Peyer's patch (tissue), 4 donors: ENCODE data around the gene CCNYL1. TPM values are rescaled to one million over a fixed set of nuclear protein-coding genes. Genes with fewer than 3 reads are reported as not detected.

Source experiments
- DNase-seq, 3 donors: peaks; one replicate each; pipeline ENCODE4 v3.0.0-alpha.2; 2017 to 2019
- H3K27ac ChIP-seq, 4 donors: fragments of 200-600 bp; sonication (generic); one replicate each; pipeline ENCODE4 v1.5.1; 2016 to 2019
- H3K27me3 ChIP-seq, 2 donors: fragments of 200-600 bp; sonication (generic); one replicate each; pipeline ENCODE4 v1.5.1; 2019
- H3K36me3 ChIP-seq, 3 donors: fragments of 200-600 bp; sonication (generic); one replicate each; pipeline ENCODE4 v1.5.1; 2016 to 2019
- H3K4me1 ChIP-seq, 4 donors: fragments of 200-600 bp; sonication (generic); one replicate each; pipeline ENCODE4 v1.5.1; 2016 to 2019
- H3K4me3 ChIP-seq, 4 donors: fragments of 200-600 bp; sonication (generic); 1 replicate in 3 of 4; 2 replicates in 1 of 4; pipeline ENCODE4 v1.5.1; 2016 to 2019; ENCODE audit warnings: mild to moderate bottlenecking in 1 of 4
- H3K9me3 ChIP-seq, 4 donors: fragments of 200-600 bp; sonication (generic); one replicate each; pipeline ENCODE4 v1.5.1; 2016 to 2019; ENCODE audit warnings: mild to moderate bottlenecking in 1 of 4
- POLR2A ChIP-seq, 2 donors: fragments of 450-650 bp; IDR thresholded peaks; one replicate each; pipeline ENCODE4 v1.5.1; 2017; ENCODE audit warnings: antibody characterized with exemption in 2 of 2, mild to moderate bottlenecking in 2 of 2, moderate library complexity in 2 of 2
- small RNA-seq, 2 donors: library from RNA; depleted of rRNA; stranded (forward); fragments of <200 nt; gene quantifications; one replicate each; pipeline ENCODE3, GENCODE V24; 2016
- total RNA-seq, 4 donors: library from RNA; depleted of rRNA; stranded (reverse); fragments of >200 nt; gene quantifications; one replicate each; pipeline ENCODE4 v1.1.0, GENCODE V29; 2016
- TF ChIP-seq, protein P1 (sequence below), 6 experiments: fragments of 450-650 bp in 4 of 6; fragments of 200-600 bp in 2 of 6; sonication (generic) in 1 of 6; IDR thresholded peaks; one replicate each; pipeline ENCODE4 v1.5.1; 2017 to 2019; ENCODE audit warnings: antibody characterized with exemption in 6 of 6, mild to moderate bottlenecking in 3 of 6, moderate library complexity in 1 of 6

CCNYL1 gene
- total RNA-seq, 4 donors from 2014 or later: 11.6 to 22.6 (median 18.4) TPM

DNA sequence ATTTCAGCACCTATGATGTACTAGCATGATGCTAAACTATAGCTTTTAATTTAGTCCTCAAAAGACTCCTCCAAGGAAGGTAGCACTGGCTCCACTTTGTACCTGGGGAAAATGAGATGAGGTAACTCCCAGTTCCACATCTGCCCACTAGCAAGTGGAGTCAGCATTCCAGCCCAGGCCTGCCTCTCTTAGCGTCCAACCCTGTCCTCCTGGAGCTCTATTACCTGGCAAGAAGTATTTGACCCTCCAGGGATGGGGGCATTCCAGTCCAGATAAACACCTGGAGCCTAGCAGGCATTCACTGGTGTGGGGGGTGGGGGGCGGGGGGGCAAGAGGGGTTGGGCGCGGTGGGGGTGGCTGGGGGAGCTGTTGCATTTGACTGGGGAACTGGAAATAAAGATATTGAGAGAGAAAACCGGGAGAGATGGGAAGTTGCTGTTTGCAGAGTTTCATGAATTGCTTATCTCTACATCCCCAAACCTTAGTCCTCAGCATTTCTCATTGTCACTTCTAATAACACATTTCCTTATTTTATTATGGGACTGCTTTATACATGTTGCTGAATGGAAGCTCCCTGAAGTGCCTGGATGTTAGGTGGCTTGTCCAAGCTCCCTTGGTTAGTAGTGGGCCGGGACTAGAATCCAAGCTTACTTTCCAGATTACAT, 80.3 kb downstream of the CCNYL1 start:
- Histone ChIP-seq H3K27me3 (no peaks in the 10 kb centered on the region), H3K4me3 (no peak overlapping the region), H3K4me1 (peaks cover 0 to 14% (median 2%) of the 10 kb centered on the region in 4 donors), H3K9me3 (no peaks in the 10 kb centered on the region), H3K36me3 (no peaks in the 10 kb centered on the region), H3K27ac (peak overlapping the region in 1 of 4 donors; percentile 49)
- no peak for DNase-seq
- TF ChIP-seq, protein P1, sequence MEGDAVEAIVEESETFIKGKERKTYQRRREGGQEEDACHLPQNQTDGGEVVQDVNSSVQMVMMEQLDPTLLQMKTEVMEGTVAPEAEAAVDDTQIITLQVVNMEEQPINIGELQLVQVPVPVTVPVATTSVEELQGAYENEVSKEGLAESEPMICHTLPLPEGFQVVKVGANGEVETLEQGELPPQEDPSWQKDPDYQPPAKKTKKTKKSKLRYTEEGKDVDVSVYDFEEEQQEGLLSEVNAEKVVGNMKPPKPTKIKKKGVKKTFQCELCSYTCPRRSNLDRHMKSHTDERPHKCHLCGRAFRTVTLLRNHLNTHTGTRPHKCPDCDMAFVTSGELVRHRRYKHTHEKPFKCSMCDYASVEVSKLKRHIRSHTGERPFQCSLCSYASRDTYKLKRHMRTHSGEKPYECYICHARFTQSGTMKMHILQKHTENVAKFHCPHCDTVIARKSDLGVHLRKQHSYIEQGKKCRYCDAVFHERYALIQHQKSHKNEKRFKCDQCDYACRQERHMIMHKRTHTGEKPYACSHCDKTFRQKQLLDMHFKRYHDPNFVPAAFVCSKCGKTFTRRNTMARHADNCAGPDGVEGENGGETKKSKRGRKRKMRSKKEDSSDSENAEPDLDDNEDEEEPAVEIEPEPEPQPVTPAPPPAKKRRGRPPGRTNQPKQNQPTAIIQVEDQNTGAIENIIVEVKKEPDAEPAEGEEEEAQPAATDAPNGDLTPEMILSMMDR (IDR thresholded peaks at IDR 0.05): no peak
- TF ChIP-seq POLR2A (IDR thresholded peaks at IDR 0.05): no peak

DNA sequence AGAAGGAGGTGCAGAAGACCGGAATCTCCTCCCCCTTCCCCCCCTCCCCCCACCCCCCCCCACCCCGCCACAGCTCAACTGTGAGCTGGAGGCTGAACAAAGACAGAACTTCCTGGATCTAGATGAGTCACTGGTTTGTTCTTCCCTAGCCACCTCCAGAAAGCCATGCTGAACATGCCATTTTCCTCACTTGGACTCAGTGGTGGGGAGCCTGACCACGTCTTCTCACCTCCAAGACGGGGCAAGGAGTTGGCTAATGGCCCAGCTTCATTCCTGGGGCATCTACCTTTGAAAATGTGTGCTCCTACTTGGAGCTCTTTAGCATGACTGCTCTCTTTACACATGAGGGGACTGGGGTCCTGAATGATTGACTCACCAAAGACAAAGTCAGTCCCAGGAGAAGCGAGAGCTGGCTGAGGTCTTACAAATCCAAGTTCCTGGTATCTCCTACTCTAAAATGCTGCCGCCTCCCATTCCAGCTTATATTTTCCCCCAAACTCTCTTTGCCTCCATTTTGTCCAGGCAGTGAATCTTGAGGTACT, 80.9 kb downstream of the CCNYL1 start:
- no peak for TF ChIP-seq POLR2A (IDR thresholded peaks at IDR 0.05)
- TF ChIP-seq, protein P1 (IDR thresholded peaks at IDR 0.05): no peak
- H3K4me3 ChIP-seq: no peak overlapping the region
- peaks cover 0 to 19% (median 3%) of the 10 kb centered on the region in 4 donors for H3K4me1 ChIP-seq
- no peaks in the 10 kb centered on the region for H3K36me3 ChIP-seq
- no peak for DNase-seq
- H3K27ac ChIP-seq: peak overlapping the region in 2 of 4 donors; percentile 22 to 49
- H3K27me3 ChIP-seq: no peaks in the 10 kb centered on the region
- no peaks in the 10 kb centered on the region for H3K9me3 ChIP-seq

DNA sequence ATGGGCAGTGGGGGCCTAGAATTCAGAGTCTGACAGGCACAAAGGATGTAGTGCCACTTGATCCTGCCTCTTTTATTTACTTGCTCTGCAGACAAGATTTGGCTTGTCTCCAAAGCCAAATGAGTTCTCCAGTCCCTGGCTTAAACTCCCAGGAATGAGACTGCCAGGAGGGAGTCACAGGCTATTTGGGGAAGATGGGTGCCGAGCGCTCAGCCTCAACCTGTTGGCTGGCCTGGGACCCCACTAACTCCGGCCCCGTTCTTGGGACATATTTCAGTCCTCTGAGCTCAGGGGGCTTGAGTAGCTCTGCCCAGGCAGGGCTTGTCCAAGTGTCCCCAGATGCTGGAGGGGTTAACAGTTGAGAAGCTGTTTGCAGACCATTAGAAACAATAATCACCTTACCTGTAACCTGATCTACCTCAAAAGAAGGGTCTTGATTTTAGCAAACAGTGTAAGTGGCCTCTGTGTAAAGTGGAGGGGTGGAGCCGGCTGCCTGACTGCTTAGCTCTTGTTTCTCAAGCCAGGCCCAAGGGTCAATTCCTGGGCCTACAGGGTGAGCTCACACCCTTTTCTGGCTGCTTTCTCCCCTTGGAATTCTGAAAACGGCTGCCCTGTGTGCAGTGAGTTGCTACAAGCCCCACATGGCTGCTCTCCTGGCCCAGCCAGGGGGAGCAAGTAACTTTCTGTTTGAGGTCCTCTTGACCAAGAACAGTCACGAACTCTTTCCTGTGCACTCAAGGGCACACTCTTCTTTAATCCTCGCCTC, 85.3 kb downstream of the CCNYL1 start:
- Histone ChIP-seq H3K27me3 (no peaks in the 10 kb centered on the region), H3K4me3 (no peak overlapping the region), H3K27ac (peak overlapping the region in 1 of 4 donors; percentile 36), H3K9me3 (no peaks in the 10 kb centered on the region), H3K36me3 (no peaks in the 10 kb centered on the region), H3K4me1 (peaks cover 0 to 18% (median 3%) of the 10 kb centered on the region in 4 donors)
- TF ChIP-seq POLR2A (IDR thresholded peaks at IDR 0.05): no peak
- TF ChIP-seq, protein P1 (IDR thresholded peaks at IDR 0.05): no peak
- DNase-seq: peak in 1 of 3 donors; percentile 64

DNA sequence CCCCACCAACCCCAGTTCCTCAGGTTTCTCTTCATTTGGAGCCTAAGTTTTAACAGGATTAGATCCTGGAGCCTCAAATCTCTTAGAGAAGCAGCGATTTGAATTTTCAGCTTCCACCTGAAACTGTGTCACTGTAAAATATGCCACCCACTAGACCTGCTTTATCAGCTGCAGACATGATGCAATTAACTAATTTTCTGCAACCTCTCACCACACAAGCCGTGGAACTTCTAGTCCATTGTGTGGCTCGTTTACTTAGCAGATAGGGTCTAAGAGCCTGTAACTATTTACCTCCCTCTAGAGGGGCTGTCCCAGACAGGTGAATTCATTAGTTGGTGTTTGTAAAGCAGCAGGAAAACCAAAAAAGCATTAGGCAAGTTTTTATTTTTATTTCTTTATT, 89.8 kb downstream of the CCNYL1 start:
- H3K27me3 ChIP-seq: no peaks in the 10 kb centered on the region
- no peak for TF ChIP-seq POLR2A (IDR thresholded peaks at IDR 0.05)
- TF ChIP-seq, protein P1 (IDR thresholded peaks at IDR 0.05): no peak
- peaks cover 0 to 10% (median 3%) of the 10 kb centered on the region in 4 donors for H3K4me1 ChIP-seq
- no peaks in the 10 kb centered on the region for H3K36me3 ChIP-seq
- H3K27ac ChIP-seq: no peak overlapping the region
- DNase-seq: no peak
- H3K9me3 ChIP-seq: no peaks in the 10 kb centered on the region
- H3K4me3 ChIP-seq: no peak overlapping the region

- Histone ChIP-seq H3K4me3 (no peak overlapping the region), H3K27ac (peak overlapping the region in 1 of 4 donors; percentile 41), H3K36me3 (no peaks in the 10 kb centered on the region), H3K9me3 (no peaks in the 10 kb centered on the region), H3K4me1 (no peaks in the 10 kb centered on the region), H3K27me3 (no peaks in the 10 kb centered on the region)
- TF ChIP-seq POLR2A (IDR thresholded peaks at IDR 0.05): no peak
- TF ChIP-seq, protein P1 (IDR thresholded peaks at IDR 0.05): no peak
- DNase-seq: peak in 1 of 3 donors; percentile 74
Observed at GRCh38 chr2:207802650-207803049, 91.2 kb downstream of the CCNYL1 start.

Small RNA genes lying within 50 kb of the gene (small RNA-seq; reads per million reads assigned to genes)
- gene RF00019: 0 reads per million in 2 donors
- 0 reads per million in 2 donors for gene RNU6-664P

Other genes starting within 250 kb of the CCNYL1 start
- gene CREB1, start 181.7 kb upstream of the CCNYL1 start, total RNA-seq: 10 to 100 TPM; 27.9 to 97.4 (median 54.6) TPM
- gene METTL21A, start 86.2 kb upstream of the CCNYL1 start, total RNA-seq: 10 to 100 TPM in 2 of 4 donors, 1 to 10 TPM in 2; 7.0 to 23.1 (median 9.0) TPM
- 10 to 100 TPM; 11.6 to 81.4 (median 63.8) TPM for gene FZD5, start 58.3 kb downstream of the CCNYL1 start, total RNA-seq